ENCODE data around the gene FAM186B. TPM values are rescaled to one million over a fixed set of nuclear protein-coding genes. Genes with fewer than 3 reads are reported as not detected.

FAM186B gene
- total RNA-seq, 4 donors from 2014 or later, result 0.31 to 1.0 (median 0.70) TPM

DNA sequence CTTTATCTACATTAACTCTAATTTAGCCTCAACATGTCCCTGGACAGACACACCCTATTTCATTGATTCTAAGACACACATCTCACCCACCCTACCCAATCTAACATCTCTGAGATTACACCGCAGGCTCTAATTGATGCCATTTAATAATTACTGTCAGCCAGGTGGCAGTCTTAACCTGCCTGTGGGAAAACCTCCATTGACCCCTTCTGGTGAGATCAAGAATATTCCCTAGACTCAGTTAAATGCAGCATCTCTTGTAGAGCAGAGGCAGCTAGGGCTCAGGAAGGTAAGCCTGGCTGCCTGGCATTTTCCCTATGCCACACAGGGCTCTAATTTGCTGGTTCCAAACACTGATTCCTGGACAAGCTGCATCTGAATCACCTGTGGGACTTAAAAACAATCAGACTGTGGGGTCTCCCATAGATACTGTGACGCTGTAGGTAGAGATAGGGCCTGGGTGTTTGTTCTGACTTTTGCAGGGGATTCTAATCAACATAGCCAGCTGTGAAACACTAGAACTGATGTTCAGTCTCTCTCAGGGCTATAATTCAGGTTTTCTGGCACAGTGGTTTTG, 51.8 kb downstream of the FAM186B start:
- peaks cover 0 to 10% (median 0%) of the 10 kb centered on the region in 3 donors for H3K27me3 ChIP-seq
- ATAC-seq, result no peak
- in situ Hi-C loops (cut with MboI; ENCODE audit: low sequenced_read_pairs in 4 of 4), result no loop called here

DNA sequence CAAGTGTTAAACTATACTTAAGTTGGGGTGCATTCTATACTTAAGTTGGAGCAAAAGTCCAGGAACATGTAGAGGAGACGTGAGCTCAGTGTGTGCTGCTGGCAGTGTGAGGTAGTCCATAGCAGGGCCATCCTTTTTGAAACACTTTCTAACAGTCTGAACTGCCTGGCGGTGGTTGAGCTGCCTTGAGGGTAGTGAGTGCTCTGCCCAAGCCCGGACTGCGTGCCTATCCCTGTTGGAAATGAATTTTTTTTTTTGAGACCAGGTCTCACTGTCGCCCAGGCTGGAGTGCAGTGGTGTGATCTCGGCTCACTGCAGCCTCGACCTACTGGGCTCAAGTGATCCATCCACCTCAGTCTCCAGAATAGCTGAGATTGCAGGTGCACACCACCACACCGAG, 52.5 kb downstream of the FAM186B start:
- intact Hi-C loops (cut with DNase I; ENCODE audit: low total_unique reads), result loop anchor here (1.0 to 2.0 kb wide), 2 partner anchors 14 to 27 kb away; no protein-coding TSS in a partner anchor
- DNase-seq (no peak), ATAC-seq (no peak)

More for the DNA sequence above, 51.8 kb downstream of the FAM186B start:
- Histone ChIP-seq H3K4me1 (peaks cover 19 to 22% of the 10 kb centered on the region in 2 donors), H3K9me3 (no peaks in the 10 kb centered on the region), H3K27ac (no peak overlapping the region), H3K36me3 (peaks cover 0 to 25% of the 10 kb centered on the region in 2 donors), H3K4me3 (no peak overlapping the region)
- no peak for DNase-seq
- intact Hi-C loops (cut with DNase I; ENCODE audit: low total_unique reads), result loop anchor here (2.0 kb wide), 1 partner anchor 13 kb away; no protein-coding TSS in a partner anchor
- TF ChIP-seq, protein P1, sequence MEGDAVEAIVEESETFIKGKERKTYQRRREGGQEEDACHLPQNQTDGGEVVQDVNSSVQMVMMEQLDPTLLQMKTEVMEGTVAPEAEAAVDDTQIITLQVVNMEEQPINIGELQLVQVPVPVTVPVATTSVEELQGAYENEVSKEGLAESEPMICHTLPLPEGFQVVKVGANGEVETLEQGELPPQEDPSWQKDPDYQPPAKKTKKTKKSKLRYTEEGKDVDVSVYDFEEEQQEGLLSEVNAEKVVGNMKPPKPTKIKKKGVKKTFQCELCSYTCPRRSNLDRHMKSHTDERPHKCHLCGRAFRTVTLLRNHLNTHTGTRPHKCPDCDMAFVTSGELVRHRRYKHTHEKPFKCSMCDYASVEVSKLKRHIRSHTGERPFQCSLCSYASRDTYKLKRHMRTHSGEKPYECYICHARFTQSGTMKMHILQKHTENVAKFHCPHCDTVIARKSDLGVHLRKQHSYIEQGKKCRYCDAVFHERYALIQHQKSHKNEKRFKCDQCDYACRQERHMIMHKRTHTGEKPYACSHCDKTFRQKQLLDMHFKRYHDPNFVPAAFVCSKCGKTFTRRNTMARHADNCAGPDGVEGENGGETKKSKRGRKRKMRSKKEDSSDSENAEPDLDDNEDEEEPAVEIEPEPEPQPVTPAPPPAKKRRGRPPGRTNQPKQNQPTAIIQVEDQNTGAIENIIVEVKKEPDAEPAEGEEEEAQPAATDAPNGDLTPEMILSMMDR (IDR thresholded peaks at IDR 0.05 in 4 of 5, conservative IDR thresholded peaks at IDR 0.05 in 1 of 5), result peak in 3 of 5 experiments; percentile 7 to 39 (median 15)
- no peak for TF ChIP-seq POLR2A (IDR thresholded peaks at IDR 0.05)

DNA sequence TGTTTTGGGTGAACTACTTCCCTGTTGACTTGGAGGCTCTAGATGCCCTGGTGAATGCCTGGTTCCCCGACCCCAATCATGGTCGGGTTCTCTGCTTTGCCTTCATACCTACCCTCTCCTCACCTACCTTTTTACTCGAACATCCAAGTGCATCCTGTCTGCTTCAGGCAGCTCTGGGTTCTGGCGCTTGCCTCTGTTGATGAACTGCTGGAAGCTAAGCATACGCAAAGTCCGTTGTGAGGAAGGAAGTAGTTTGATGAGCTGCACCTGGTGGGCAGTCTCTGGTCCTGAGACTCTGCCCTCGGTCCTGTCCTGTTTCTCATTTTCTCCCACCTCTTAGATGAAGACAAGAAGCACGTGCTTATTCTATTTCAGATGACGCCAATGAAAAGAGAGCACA, 53.0 kb downstream of the FAM186B start:
- DNase-seq (no peak), ATAC-seq (no peak)
- H3K4me3 ChIP-seq, result no peak overlapping the region
- peak overlapping the region; percentile 27 to 72 (median 58) for H3K27ac ChIP-seq
- no peaks in the 10 kb centered on the region for H3K9me3 ChIP-seq
- peaks cover 0 to 14% of the 10 kb centered on the region in 2 donors for H3K36me3 ChIP-seq
- H3K4me1 ChIP-seq, result peaks cover 22 to 25% of the 10 kb centered on the region in 2 donors
- intact Hi-C loops (cut with DNase I; ENCODE audit: low total_unique reads), result loop anchor here (1.0 to 2.0 kb wide), 2 partner anchors 14 to 28 kb away; no protein-coding TSS in a partner anchor
- TF ChIP-seq, protein P1 (IDR thresholded peaks at IDR 0.05 in 4 of 5, conservative IDR thresholded peaks at IDR 0.05 in 1 of 5), result no peak
- no peak for TF ChIP-seq POLR2A (IDR thresholded peaks at IDR 0.05)
- in situ Hi-C loops (cut with MboI; ENCODE audit: low sequenced_read_pairs in 4 of 4), result no loop called here
- peaks cover 0 to 15% (median 0%) of the 10 kb centered on the region in 3 donors for H3K27me3 ChIP-seq

More for the DNA sequence above, 52.5 kb downstream of the FAM186B start:
- in situ Hi-C loops (cut with MboI; ENCODE audit: low sequenced_read_pairs in 4 of 4), result no loop called here
- no peak for TF ChIP-seq POLR2A (IDR thresholded peaks at IDR 0.05)
- TF ChIP-seq, protein P1 (IDR thresholded peaks at IDR 0.05 in 4 of 5, conservative IDR thresholded peaks at IDR 0.05 in 1 of 5), result no peak
- Histone ChIP-seq H3K27ac (peak overlapping the region in 2 of 4 donors; percentile 58 to 72), H3K27me3 (peaks cover 0 to 15% (median 0%) of the 10 kb centered on the region in 3 donors), H3K9me3 (no peaks in the 10 kb centered on the region), H3K4me3 (no peak overlapping the region), H3K36me3 (peaks cover 0 to 18% of the 10 kb centered on the region in 2 donors), H3K4me1 (peaks cover 22 to 25% of the 10 kb centered on the region in 2 donors)

DNA sequence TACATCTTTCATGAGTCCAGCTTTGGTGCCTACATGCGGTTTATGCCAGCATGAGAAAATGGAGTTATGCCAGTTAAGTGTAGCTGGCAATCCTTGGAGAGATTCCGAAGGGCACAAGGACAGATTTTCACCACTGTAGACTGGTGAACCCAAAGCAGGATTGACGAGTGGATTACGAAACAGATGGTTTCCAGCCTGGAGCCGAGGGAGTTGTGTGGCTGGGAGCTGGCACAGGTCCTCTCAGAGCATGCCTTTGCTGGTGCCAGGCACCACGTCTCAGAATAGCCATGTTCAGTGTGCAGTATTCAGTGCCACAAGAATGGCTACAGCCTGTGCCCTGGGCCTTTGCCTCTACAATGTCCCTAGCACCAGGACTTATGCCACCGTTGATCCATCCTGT, 53.4 kb downstream of the FAM186B start:
- DNase-seq, result peak; percentile 60 to 83
- ATAC-seq, result peak; percentile 91 to 93
- Histone ChIP-seq H3K36me3 (peaks cover 0 to 10% of the 10 kb centered on the region in 2 donors), H3K4me1 (peaks cover 22 to 25% of the 10 kb centered on the region in 2 donors), H3K9me3 (no peaks in the 10 kb centered on the region), H3K27ac (peak overlapping the region; percentile 44 to 72 (median 58)), H3K27me3 (peaks cover 0 to 15% (median 0%) of the 10 kb centered on the region in 3 donors), H3K4me3 (no peak overlapping the region)
- intact Hi-C loops (cut with DNase I; ENCODE audit: low total_unique reads) (loop anchor here (1.0 to 2.0 kb wide), 2 partner anchors 15 to 28 kb away; no protein-coding TSS in a partner anchor), in situ Hi-C loops (cut with MboI; ENCODE audit: low sequenced_read_pairs in 4 of 4) (no loop called here)
- TF ChIP-seq POLR2A (IDR thresholded peaks at IDR 0.05), result no peak
- TF ChIP-seq, protein P1 (IDR thresholded peaks at IDR 0.05 in 4 of 5, conservative IDR thresholded peaks at IDR 0.05 in 1 of 5), result no peak

All from gastrocnemius medialis (tissue), 4 donors.